ENCODE results near the gene EDC3.

EDC3 gene

GRCh38 chr15:74593122-74593521 lies 102.7 kb downstream of the EDC3 start:
- no peak for TF ChIP-seq CTCF (conservative IDR thresholded peaks at IDR 0.05; ENCODE audit: low read depth, low read length)
- Histone ChIP-seq H3K79me2 (ENCODE audit: insufficient read depth, low read depth) (no peaks in the 10 kb centered on the region), H3K4me2 (no peak overlapping the region), H3K36me3 (ENCODE audit: insufficient read depth) (no peaks in the 10 kb centered on the region; the same call in none of the 2 replicates), H3K27ac (no peak overlapping the region), H3K9ac (no peak overlapping the region), H3K27me3 (ENCODE audit: insufficient read depth, low read depth) (no peaks in the 10 kb centered on the region), H4K20me1 (ENCODE audit: insufficient read depth) (no peaks in the 10 kb centered on the region), H3K4me1 (ENCODE audit: low read depth, poor library complexity, severe bottlenecking) (no peaks in the 10 kb centered on the region), H3K4me3 (IDR thresholded peaks at IDR 0.05; ENCODE audit: insufficient read depth, low read depth, low read length) (no peak overlapping the region), H2AFZ (ENCODE audit: low read depth) (no peak overlapping the region)

- H3K27ac ChIP-seq = no peak overlapping the region
- H3K4me1 ChIP-seq (ENCODE audit: low read depth, poor library complexity, severe bottlenecking) = no peaks in the 10 kb centered on the region
- no peak overlapping the region for H3K4me3 ChIP-seq (IDR thresholded peaks at IDR 0.05; ENCODE audit: insufficient read depth, low read depth, low read length)
- H4K20me1 ChIP-seq (ENCODE audit: insufficient read depth) = no peaks in the 10 kb centered on the region
- H3K4me2 ChIP-seq = no peak overlapping the region
- H2AFZ ChIP-seq (ENCODE audit: low read depth) = no peak overlapping the region
- H3K36me3 ChIP-seq (ENCODE audit: insufficient read depth) = no peaks in the 10 kb centered on the region; the same call in none of the 2 replicates
- no peak for TF ChIP-seq CTCF (conservative IDR thresholded peaks at IDR 0.05; ENCODE audit: low read depth, low read length)
- no peaks in the 10 kb centered on the region for H3K27me3 ChIP-seq (ENCODE audit: insufficient read depth, low read depth)
- no peaks in the 10 kb centered on the region for H3K79me2 ChIP-seq (ENCODE audit: insufficient read depth, low read depth)
- H3K9ac ChIP-seq = no peak overlapping the region
These were observed 103.6 kb downstream of the EDC3 start for GRCh38 chr15:74592222-74592621.

- H3K27me3 ChIP-seq (ENCODE audit: insufficient read depth, low read depth) = no peaks in the 10 kb centered on the region
- H2AFZ ChIP-seq (ENCODE audit: low read depth) = no peak overlapping the region
- no peaks in the 10 kb centered on the region for H3K79me2 ChIP-seq (ENCODE audit: insufficient read depth, low read depth)
- H3K4me1 ChIP-seq (ENCODE audit: low read depth, poor library complexity, severe bottlenecking) = no peaks in the 10 kb centered on the region
- no peak overlapping the region for H3K4me2 ChIP-seq
- no peak overlapping the region for H3K4me3 ChIP-seq (IDR thresholded peaks at IDR 0.05; ENCODE audit: insufficient read depth, low read depth, low read length)
- no peaks in the 10 kb centered on the region for H4K20me1 ChIP-seq (ENCODE audit: insufficient read depth)
- H3K9ac ChIP-seq = no peak overlapping the region
- TF ChIP-seq CTCF (conservative IDR thresholded peaks at IDR 0.05; ENCODE audit: low read depth, low read length) = no peak
- no peak overlapping the region for H3K27ac ChIP-seq
- no peaks in the 10 kb centered on the region; the same call in none of the 2 replicates for H3K36me3 ChIP-seq (ENCODE audit: insufficient read depth)
These were observed 106.0 kb downstream of the EDC3 start for GRCh38 chr15:74589826-74590225.

- peaks cover 9% of the 10 kb centered on the region; the same call in 1 of the 2 replicates for H3K79me2 ChIP-seq (ENCODE audit: insufficient read depth, low read depth)
- no peak overlapping the region for H3K4me3 ChIP-seq (IDR thresholded peaks at IDR 0.05; ENCODE audit: insufficient read depth, low read depth, low read length)
- H3K9ac ChIP-seq = no peak overlapping the region
- no peaks in the 10 kb centered on the region for H3K27me3 ChIP-seq (ENCODE audit: insufficient read depth, low read depth)
- no peaks in the 10 kb centered on the region for H4K20me1 ChIP-seq (ENCODE audit: insufficient read depth)
- no peak overlapping the region for H2AFZ ChIP-seq (ENCODE audit: low read depth)
- no peak overlapping the region for H3K27ac ChIP-seq
- H3K4me2 ChIP-seq = no peak overlapping the region
- H3K36me3 ChIP-seq (ENCODE audit: insufficient read depth) = no peaks in the 10 kb centered on the region; the same call in 1 of the 2 replicates
- no peak for TF ChIP-seq CTCF (conservative IDR thresholded peaks at IDR 0.05; ENCODE audit: low read depth, low read length)
- no peaks in the 10 kb centered on the region for H3K4me1 ChIP-seq (ENCODE audit: low read depth, poor library complexity, severe bottlenecking)
These were observed 110.0 kb downstream of the EDC3 start for GRCh38 chr15:74585857-74586256.

Data from KMS-11 (cell line).